ENCODE results near the gene MRPS30.

The MRPS30 gene

GRCh38 chr5:44809215-44809955 lies 638 bp downstream of the MRPS30 start (continued):
- no peak for TF ChIP-seq ZNF26 (tag by site-specific recombination; IDR thresholded peaks at IDR 0.05)
- TF ChIP-seq ZNF792 (tag by site-specific recombination; IDR thresholded peaks at IDR 0.05) = no peak
- TF ChIP-seq ZNF473 (tag by site-specific recombination; IDR thresholded peaks at IDR 0.05) = no peak
- TF ChIP-seq ZNF302 (tag by site-specific recombination; IDR thresholded peaks at IDR 0.05; ENCODE audit: low read depth) = no peak
- TF ChIP-seq ZNF670 (tag by site-specific recombination; IDR thresholded peaks at IDR 0.05; ENCODE audit: low read depth) = no peak
- TF ChIP-seq PATZ1 (tag by site-specific recombination; IDR thresholded peaks at IDR 0.05) = no peak
- TF ChIP-seq AEBP2 (tag by site-specific recombination; IDR thresholded peaks at IDR 0.05; ENCODE audit: borderline replicate concordance) = no peak
- no peak for TF ChIP-seq ZNF664 (tag by site-specific recombination; IDR thresholded peaks at IDR 0.05)
- no peak for TF ChIP-seq ZNF701 (tag by site-specific recombination; IDR thresholded peaks at IDR 0.05)
- peak; percentile 57; the same call in 1 of the 2 replicates for TF ChIP-seq ZNF2 (tag by site-specific recombination; IDR thresholded peaks at IDR 0.05)
- TF ChIP-seq ZNF747 (tag by site-specific recombination; IDR thresholded peaks at IDR 0.05) = no peak
- TF ChIP-seq ZNF398 (tag by site-specific recombination; IDR thresholded peaks at IDR 0.05) = no peak
- TF ChIP-seq ZNF777 (tag by site-specific recombination; IDR thresholded peaks at IDR 0.05; ENCODE audit: borderline replicate concordance) = no peak
- TF ChIP-seq ZNF140 (tag by site-specific recombination; IDR thresholded peaks at IDR 0.05) = no peak
- TF ChIP-seq SETDB1 (IDR thresholded peaks at IDR 0.05; ENCODE audit: insufficient read length, low read length) = no peak
- TF ChIP-seq ZBTB8A (tag by site-specific recombination; IDR thresholded peaks at IDR 0.05) = no peak
- TF ChIP-seq ZFP3 (tag by site-specific recombination; IDR thresholded peaks at IDR 0.05; ENCODE audit: low read depth) = no peak
- no peak for TF ChIP-seq ZSCAN16 (tag by site-specific recombination; IDR thresholded peaks at IDR 0.05)
- TF ChIP-seq GLI4 (tag by site-specific recombination; IDR thresholded peaks at IDR 0.05) = no peak
- no peak for TF ChIP-seq ZNF529 (tag by site-specific recombination; IDR thresholded peaks at IDR 0.05; ENCODE audit: insufficient replicate concordance)
- TF ChIP-seq KLF9 (tag by site-specific recombination; IDR thresholded peaks at IDR 0.05; ENCODE audit: low read depth) = no peak
- no peak for TF ChIP-seq ZNF404 (tag by site-specific recombination; IDR thresholded peaks at IDR 0.05)
- no peak for TF ChIP-seq ZNF518A (tag by site-specific recombination; conservative IDR thresholded peaks at IDR 0.05; ENCODE audit: low read depth)
- TF ChIP-seq ZNF785 (tag by site-specific recombination; IDR thresholded peaks at IDR 0.05) = no peak
- TF ChIP-seq ZIC2 (tag by site-specific recombination; IDR thresholded peaks at IDR 0.05) = peak; percentile 47; the same call in 1 of the 2 replicates
- TF ChIP-seq ZBTB48 (tag by site-specific recombination; IDR thresholded peaks at IDR 0.05) = no peak
- TF ChIP-seq ZBTB20 (tag by site-specific recombination; IDR thresholded peaks at IDR 0.05) = no peak; the same call in 1 of the 2 replicates
